Left hindlimb (tissue), 1 donor: ENCODE data around the gene LIMS2.

Source experiments
- DNase-seq: peaks from one replicate; pipeline ENCODE4 v3.0.0-alpha.2; 2018

Gene LIMS2

GRCh38 chr2:127619203-127619590 lies 56.1 kb downstream of the LIMS2 start:
- peak; percentile 21 for DNase-seq

- no peak for DNase-seq
Measured at GRCh38 chr2:127618551-127619202, 56.7 kb downstream of the LIMS2 start.

DNA sequence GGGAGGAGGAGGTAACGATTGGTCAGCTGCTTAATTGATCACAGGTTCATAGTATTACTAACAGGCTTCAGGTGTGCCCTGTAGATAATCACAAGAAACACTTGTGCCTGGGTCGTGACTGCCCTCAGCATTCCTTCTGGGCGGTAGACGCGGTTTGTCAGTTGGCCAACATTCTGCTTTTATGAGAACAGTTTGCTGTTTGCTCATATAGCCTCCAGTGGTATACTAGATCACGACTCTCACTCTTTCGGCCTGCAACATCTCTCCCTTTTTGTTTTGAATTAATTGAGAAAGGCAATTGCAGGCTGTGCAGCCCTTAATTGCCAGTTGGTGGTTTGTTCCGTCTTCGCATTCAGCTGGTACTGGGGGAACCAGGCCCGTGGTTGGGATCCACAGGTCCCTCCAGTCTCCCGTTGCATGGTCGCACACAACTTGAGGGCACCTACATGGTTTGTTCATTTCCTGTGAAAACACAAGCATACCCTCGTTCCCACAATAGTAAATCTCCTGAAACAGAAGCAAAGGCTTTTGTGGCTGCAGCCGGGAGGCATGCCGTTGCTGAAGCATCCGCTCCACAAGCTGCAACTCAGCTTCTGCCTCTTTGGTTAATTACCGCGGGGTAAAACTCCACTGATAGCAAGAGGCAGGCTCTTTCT lies 59.7 kb downstream of the LIMS2 start:
- DNase-seq, result peak; percentile 21

- no peak for DNase-seq
Measured at GRCh38 chr2:127614731-127615130, 60.6 kb downstream of the LIMS2 start.

DNA sequence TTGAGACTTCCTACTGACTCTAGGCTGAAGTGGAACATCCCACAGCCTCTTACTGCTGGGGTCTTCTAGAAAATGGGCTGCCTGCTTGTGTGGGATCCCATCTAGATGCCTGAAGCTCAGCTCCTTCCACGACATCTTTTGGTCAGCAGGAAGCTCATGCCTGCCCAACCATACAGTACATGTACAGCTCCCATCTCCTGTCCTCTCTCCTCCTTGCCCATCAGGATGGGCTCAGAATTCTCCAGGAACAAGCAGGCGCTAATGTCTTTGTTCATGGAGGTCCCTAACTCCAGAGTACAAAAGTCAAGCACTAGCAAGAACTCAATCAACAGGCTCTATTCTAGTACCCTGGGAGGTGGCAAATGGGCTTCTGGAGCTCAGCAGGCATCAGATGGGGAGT lies 61.1 kb downstream of the LIMS2 start:
- no peak for DNase-seq

DNA sequence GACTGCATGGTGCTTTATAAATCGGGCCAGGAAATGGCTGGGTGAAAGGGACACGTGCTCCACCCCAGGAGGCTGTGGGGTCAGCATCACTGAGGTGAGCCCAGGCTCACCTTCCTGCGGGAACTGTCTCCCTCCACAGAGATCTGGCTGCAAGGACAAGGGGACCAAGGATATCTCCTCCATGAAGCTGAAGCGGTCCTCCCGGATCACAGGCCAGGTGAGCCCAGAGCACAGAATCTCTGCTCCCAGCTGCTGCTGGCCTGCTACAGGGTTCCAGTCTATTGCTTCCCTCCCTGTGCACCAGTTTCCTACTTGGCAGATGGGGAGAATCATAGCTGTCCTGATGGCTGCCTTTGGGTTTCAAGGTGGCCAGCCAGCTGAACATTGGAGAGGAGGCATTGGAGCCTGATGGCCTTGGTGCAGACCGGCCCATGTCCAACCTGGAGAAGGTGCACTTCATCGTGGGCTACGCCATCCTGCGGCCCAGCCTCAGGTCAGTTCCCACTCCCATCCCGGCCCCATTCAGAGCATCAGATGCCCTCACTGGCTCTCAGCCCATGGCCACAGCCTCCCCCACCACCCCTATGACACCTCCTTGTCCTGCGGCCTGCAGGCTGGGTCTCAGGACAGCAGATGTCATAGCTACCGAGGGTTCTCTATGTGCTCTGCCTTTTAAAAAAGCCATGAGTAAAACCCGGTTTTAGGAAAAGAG lies 63.1 kb downstream of the LIMS2 start:
- DNase-seq, result no peak

DNA sequence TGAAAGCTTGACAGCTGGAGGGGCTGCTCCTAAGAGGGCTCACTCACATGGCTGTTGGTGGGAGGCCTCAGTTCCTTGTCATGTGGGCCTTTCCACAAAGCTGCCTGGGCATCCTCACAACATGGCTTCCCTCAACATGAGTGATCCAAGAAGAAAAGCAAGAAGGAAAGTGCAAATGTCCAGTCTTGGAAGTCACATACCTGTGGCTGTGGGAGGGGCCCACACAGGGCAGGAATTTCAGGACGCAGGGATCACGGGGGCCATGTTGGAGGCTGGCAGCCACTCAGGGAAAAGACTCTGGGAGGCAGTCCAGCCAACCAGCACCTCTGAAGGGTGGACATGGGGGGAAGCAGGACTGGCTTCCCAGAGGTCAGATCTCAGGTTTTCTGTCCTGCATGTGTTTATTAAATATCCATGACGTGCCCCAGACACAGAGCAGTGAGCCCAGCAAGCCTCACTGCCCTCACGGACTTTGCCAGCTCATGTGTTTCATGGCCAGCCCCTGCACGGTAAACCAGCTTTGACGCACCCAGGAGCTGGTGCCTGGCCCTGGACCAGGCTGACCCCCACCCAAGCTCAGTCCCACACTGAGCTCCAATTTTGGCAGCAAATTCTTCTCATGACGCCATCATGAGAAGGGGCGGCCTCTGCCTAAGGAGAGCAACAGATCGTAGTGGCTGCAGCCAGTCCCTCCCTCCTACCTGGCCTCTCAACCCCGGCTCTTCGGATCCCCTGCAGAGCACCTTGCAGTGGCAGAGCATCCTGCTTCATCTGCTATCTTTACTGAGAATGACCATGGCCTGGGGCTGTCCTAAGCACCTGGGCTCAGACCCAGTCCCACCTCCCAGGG lies 64.0 kb downstream of the LIMS2 start:
- no peak for DNase-seq

GRCh38 chr2:127610561-127610960 lies 64.8 kb downstream of the LIMS2 start:
- no peak for DNase-seq

GRCh38 chr2:127609818-127610217 lies 65.5 kb downstream of the LIMS2 start:
- no peak for DNase-seq

DNA sequence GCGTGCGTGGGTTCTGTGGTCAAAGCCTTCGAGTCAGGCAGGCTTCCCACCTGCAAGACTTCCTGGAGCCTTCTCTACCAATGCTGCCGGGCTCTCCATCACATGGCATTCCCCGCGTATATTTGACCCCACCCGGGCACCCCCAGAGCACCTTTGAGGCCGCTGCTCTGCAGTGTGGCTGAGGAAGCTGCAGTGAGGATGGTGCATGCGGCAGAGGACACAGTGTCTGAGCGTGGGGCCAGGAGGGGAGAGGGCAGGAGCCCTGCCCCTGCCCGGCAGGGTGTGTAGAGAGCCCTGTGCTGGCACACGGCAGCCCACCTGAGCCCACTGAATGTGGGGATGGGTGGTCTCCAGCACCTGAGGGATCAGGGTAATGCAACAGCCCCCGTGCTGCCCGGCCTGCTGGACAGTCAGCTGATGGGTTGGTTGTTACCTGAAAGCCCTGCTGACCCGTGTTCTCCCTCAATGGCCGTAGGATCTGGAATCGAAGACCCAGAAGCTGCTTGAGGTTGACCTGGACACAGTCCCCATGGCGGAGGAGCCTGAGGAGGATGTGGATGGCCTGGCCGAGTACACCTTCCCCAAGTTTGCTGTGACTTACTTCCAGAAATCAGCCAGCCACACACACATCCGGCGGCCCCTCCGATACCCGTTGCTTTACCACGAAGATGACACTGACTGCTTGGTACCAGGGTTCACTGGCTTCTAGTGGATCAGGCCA lies 66.1 kb downstream of the LIMS2 start:
- DNase-seq, result no peak

GRCh38 chr2:127608061-127609030 lies 67.0 kb downstream of the LIMS2 start:
- no peak for DNase-seq

DNA sequence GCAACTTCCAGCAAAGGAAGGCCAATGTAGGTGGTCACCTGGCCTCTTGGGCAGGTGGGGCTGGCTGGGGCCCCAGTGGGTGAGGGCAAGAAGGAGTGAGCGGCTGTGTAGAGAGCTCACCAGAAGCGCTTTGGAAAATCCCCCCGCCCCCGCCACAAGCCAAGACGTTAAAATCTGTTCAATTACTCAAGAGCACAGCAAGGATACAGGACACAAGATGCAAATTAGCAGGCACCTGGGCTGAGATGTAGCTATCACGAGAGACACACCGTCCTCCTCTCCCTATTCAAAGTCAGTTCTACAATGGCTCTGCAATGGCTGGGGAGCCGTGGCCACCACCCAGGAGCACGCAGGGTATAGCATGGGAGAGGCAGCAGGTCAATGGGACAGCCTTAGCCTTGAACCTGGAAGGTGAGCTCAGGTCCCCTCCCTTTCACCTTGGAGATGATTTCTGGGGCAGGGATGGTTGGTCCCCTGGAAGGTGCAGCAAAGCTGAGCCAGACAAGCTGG lies 67.9 kb downstream of the LIMS2 start:
- no peak for DNase-seq

DNA sequence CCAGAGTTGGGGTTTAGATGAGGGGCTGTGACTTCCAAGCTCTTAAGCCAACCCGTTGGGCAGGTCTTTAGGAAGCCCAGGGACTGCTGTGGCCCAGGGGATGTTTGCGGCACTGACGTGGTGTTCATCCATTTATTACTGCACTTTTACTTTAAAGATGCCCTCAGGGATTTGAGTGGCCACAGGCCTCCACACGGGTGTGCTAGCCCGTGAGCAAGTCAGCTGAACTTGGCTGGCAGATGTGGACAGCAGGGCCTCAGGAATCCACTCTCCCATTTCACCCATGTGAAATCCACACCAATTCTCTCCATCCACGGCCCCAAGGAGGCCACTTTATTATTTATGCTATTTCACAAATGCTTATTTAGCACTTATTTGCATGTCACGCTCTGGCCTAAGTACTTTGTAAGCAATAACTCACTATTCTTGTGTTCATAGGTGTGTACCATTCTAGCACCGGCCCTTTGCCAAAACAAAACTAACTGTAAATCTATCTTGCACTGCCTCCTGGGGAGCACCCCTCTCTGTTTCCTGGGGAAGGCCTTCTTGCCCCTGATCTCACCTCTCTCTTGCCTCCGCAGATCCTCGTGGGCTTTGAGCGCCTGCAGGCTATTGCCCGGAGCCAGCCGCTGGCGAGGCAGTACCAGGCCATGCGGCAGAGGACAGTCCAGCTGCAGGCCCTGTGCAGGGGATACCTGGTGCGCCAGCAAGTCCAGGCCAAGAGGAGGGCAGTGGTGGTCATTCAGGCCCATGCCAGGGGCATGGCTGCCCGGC lies 68.5 kb downstream of the LIMS2 start:
- DNase-seq, result no peak

GRCh38 chr2:127605691-127606263 lies 69.6 kb downstream of the LIMS2 start:
- DNase-seq, result no peak

GRCh38 chr2:127604986-127605385 lies 70.3 kb downstream of the LIMS2 start:
- DNase-seq, result no peak

DNA sequence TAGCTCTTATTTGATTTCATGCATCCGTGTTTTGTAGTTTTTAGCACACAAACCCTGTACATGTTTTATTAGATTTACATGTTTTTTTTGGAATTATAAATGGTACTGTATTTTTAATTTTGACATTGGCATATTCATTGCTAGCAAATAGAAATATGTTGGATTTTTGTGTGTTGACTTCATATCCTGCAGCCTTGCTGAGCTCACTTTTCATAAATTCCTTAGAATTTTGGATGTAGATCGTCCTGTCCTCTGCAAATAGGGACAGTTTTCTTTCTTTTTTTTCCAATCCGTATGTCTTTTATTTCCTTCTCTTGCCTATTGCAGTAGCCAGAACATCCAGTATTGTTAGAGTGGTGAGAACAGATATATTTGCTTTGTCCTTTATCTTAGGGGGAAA lies 76.1 kb downstream of the LIMS2 start:
- DNase-seq, result no peak

GRCh38 chr2:127598711-127599110 lies 76.6 kb downstream of the LIMS2 start:
- DNase-seq, result no peak

GRCh38 chr2:127597984-127598380 lies 77.3 kb downstream of the LIMS2 start:
- no peak for DNase-seq

GRCh38 chr2:127597046-127597983 lies 78.0 kb downstream of the LIMS2 start:
- no peak for DNase-seq
